Cardiac muscle cell (in vitro differentiated cells and primary cell): ENCODE data around the gene MLXIPL. TPM values are rescaled to one million over a fixed set of nuclear protein-coding genes. Genes with fewer than 3 reads are reported as not detected.

Experiments used
- DNase-seq, 2 donors: peaks; one replicate each; pipeline versions ENCODE4 v3.0.0 to v3.0.0-alpha.2; 2010 to 2017; ENCODE audit warnings: low read depth in 1 of 2, low spot score in 1 of 2
- H3K27ac ChIP-seq: fragments of 200-600 bp; sonication (generic); 2 replicates; pipeline ENCODE4 v1.5.1; 2016
- H3K27me3 ChIP-seq: fragments of 200-600 bp; sonication (generic); 2 replicates; pipeline ENCODE4 v1.6.0; 2016; ENCODE audit warnings: control low read depth
- H3K36me3 ChIP-seq: fragments of 200-600 bp; sonication (generic); 2 replicates; pipeline ENCODE4 v1.5.1; 2016; ENCODE audit warnings: control low read depth
- H3K4me1 ChIP-seq: fragments of 200-600 bp; sonication (generic); 2 replicates; pipeline ENCODE4 v1.8.1; 2017; ENCODE audit warnings: low read depth, mild to moderate bottlenecking, mixed run types
- H3K4me3 ChIP-seq: fragments of 200-600 bp; sonication (generic); 2 replicates; pipeline ENCODE4 v1.5.1; 2016; ENCODE audit warnings: mild to moderate bottlenecking
- H3K9me3 ChIP-seq: fragments of 200-600 bp; sonication (generic); 2 replicates; pipeline ENCODE4 v1.5.1; 2017; ENCODE audit warnings: low read depth, mild to moderate bottlenecking, control low read depth
- polyA plus RNA-seq: library from polyadenylated mRNA; unstranded; fragments of >200 nt; fragmentation: Nextera tagmentation; extraction: Ambion mirVana; gene quantifications from 2 replicates; pipeline ENCODE4 v1.2.1, GENCODE V29; 2016
- total RNA-seq: library from RNA; depleted of rRNA; stranded (reverse); fragments of >200 nt; gene quantifications from 2 replicates; pipeline ENCODE4 v1.2.3, GENCODE V29; 2016
- TF ChIP-seq, protein P1 (sequence below): IDR thresholded peaks from 2 replicates; pipeline ENCODE4 v1.5.1; 2012; ENCODE audit warnings: low read depth, mild to moderate bottlenecking, low read length

MLXIPL gene
- total and polyA plus RNA-seq, 2 experiments from 2014 or later = 1.2 to 1.8 TPM

DNA sequence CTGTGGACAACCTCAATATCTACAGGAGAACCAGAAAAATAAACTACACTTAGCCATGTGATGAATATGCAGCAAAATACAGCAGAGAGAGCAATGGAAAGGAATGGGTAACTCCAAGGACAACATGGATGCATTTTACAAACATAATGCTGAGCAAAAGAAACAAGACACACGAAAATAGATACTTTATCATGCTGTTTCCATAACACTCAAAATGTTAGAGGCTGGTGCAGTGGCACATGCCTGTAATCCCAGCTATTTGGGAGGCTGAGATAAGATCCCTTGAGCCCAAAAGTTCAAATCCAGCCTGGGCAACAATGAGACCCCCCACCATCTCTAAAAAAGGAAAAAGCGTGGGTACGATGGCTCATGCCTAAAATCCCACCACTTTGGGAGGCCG, 75.1 kb downstream of the MLXIPL start:
- H3K9me3 ChIP-seq = no peaks in the 10 kb centered on the region
- H3K36me3 ChIP-seq = peaks cover 11% of the 10 kb centered on the region
- no peak for DNase-seq
- no peaks in the 10 kb centered on the region for H3K27me3 ChIP-seq
- no peaks in the 10 kb centered on the region for H3K4me1 ChIP-seq
- TF ChIP-seq, protein P1, sequence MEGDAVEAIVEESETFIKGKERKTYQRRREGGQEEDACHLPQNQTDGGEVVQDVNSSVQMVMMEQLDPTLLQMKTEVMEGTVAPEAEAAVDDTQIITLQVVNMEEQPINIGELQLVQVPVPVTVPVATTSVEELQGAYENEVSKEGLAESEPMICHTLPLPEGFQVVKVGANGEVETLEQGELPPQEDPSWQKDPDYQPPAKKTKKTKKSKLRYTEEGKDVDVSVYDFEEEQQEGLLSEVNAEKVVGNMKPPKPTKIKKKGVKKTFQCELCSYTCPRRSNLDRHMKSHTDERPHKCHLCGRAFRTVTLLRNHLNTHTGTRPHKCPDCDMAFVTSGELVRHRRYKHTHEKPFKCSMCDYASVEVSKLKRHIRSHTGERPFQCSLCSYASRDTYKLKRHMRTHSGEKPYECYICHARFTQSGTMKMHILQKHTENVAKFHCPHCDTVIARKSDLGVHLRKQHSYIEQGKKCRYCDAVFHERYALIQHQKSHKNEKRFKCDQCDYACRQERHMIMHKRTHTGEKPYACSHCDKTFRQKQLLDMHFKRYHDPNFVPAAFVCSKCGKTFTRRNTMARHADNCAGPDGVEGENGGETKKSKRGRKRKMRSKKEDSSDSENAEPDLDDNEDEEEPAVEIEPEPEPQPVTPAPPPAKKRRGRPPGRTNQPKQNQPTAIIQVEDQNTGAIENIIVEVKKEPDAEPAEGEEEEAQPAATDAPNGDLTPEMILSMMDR = no peak
- no peak overlapping the region for H3K27ac ChIP-seq
- no peak overlapping the region for H3K4me3 ChIP-seq

DNA sequence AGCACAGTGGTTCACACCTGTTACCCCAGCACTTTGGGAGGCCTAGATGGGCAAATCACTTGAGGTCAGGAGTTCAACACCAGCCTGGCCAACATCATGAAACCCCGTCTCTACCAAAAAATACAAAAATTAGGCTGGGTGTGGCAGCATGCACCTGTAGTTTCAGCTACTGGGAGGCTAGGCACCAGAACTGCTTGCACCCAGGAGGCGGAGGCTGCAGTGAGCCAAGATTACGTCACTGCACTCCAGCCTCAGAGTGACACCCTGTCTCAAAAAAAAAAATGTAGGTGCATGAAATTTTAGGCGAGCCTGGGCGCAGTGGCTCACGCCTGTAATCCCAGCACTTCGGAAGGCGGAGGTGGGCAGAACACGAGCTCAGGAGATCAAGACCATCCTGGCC, 76.5 kb downstream of the MLXIPL start:
- H3K27me3 ChIP-seq = no peaks in the 10 kb centered on the region
- peaks cover 15% of the 10 kb centered on the region for H3K36me3 ChIP-seq
- DNase-seq = no peak
- H3K4me3 ChIP-seq = no peak overlapping the region
- H3K4me1 ChIP-seq = no peaks in the 10 kb centered on the region
- no peak overlapping the region for H3K27ac ChIP-seq
- TF ChIP-seq, protein P1 = no peak
- no peaks in the 10 kb centered on the region for H3K9me3 ChIP-seq

DNA sequence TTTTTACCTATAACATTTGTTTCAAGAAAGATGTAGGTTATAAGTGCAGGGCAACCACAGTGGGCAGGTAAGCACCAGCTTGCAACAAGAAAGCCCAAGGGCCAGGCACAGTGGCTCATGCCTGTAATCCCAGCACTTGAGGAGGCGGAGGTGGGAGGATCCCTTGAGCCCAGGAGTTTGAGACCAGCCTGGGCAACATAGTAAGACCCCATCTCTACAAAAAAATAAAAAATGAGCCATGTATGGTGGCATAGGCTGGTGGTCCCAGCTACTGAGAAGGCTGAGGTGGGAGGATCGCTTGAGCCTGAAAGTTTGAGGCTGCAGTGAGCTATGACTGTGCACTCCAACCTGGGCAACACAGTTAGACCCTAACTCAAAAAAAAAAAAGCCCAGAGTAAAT, 79.6 kb downstream of the MLXIPL start:
- TF ChIP-seq, protein P1 = no peak
- no peak overlapping the region for H3K4me3 ChIP-seq
- H3K36me3 ChIP-seq = peaks cover 25% of the 10 kb centered on the region
- H3K4me1 ChIP-seq = no peaks in the 10 kb centered on the region
- H3K9me3 ChIP-seq = no peaks in the 10 kb centered on the region
- DNase-seq = no peak
- H3K27ac ChIP-seq = no peak overlapping the region
- H3K27me3 ChIP-seq = no peaks in the 10 kb centered on the region

Other genes with a start within 250 kb of the MLXIPL start
- gene FZD9, start 190.7 kb downstream of the MLXIPL start, total RNA-seq = 4.4 and 5.6 TPM in 2 replicates
- 2.5 and 3.8 TPM in 2 replicates for gene FZD9, start 190.7 kb downstream of the MLXIPL start, polyA plus RNA-seq
- gene BAZ1B, start 102.2 kb downstream of the MLXIPL start, total RNA-seq = 35.1 and 42.5 TPM in 2 replicates
- 18.1 and 19.7 TPM in 2 replicates for gene BAZ1B, start 102.2 kb downstream of the MLXIPL start, polyA plus RNA-seq
- gene BCL7B, start 66.8 kb downstream of the MLXIPL start, total RNA-seq = 34.4 and 36.7 TPM in 2 replicates
- gene BCL7B, start 66.8 kb downstream of the MLXIPL start, polyA plus RNA-seq = 37.8 and 45.7 TPM in 2 replicates
- gene TBL2, start 45.9 kb downstream of the MLXIPL start, total RNA-seq = 79.0 and 80.3 TPM in 2 replicates
- 65.3 and 70.8 TPM in 2 replicates for gene TBL2, start 45.9 kb downstream of the MLXIPL start, polyA plus RNA-seq
- gene VPS37D, start 43.3 kb upstream of the MLXIPL start, total RNA-seq = 31.0 and 32.0 TPM in 2 replicates
- gene VPS37D, start 43.3 kb upstream of the MLXIPL start, polyA plus RNA-seq = 14.6 and 19.8 TPM in 2 replicates
- 9.9 and 10.1 TPM in 2 replicates for gene DNAJC30, start 58.9 kb upstream of the MLXIPL start, total RNA-seq
- gene DNAJC30, start 58.9 kb upstream of the MLXIPL start, polyA plus RNA-seq = 23.4 and 24.3 TPM in 2 replicates
- 63.9 and 100.0 TPM in 2 replicates for gene BUD23, start 59.1 kb upstream of the MLXIPL start, total RNA-seq
- 141 and 170 TPM in 2 replicates for gene BUD23, start 59.1 kb upstream of the MLXIPL start, polyA plus RNA-seq
- 14.4 and 20.6 TPM in 2 replicates for gene STX1A, start 95.1 kb upstream of the MLXIPL start, total RNA-seq
- 9.8 and 11.8 TPM in 2 replicates for gene STX1A, start 95.1 kb upstream of the MLXIPL start, polyA plus RNA-seq
- gene ABHD11, start 114.3 kb upstream of the MLXIPL start, total RNA-seq = 30.9 and 48.9 TPM in 2 replicates
- gene ABHD11, start 114.3 kb upstream of the MLXIPL start, polyA plus RNA-seq = 42.2 and 59.6 TPM in 2 replicates
- gene CLDN3, start 145.7 kb upstream of the MLXIPL start, total RNA-seq = 5.9 and 11.0 TPM in 2 replicates
- gene CLDN3, start 145.7 kb upstream of the MLXIPL start, polyA plus RNA-seq = 5.6 and 11.2 TPM in 2 replicates
- 0.46 and 0.48 TPM in 2 replicates for gene CLDN4, start 206.5 kb upstream of the MLXIPL start, total RNA-seq
- 0.99 and 1.9 TPM in 2 replicates for gene CLDN4, start 206.5 kb upstream of the MLXIPL start, polyA plus RNA-seq
- 5.1 and 5.2 TPM in 2 replicates for gene METTL27, start 218.0 kb upstream of the MLXIPL start, total RNA-seq
- 4.6 and 11.2 TPM in 2 replicates for gene METTL27, start 218.0 kb upstream of the MLXIPL start, polyA plus RNA-seq
- not detected in 2 replicates for gene TMEM270, start 236.6 kb upstream of the MLXIPL start, total RNA-seq
- not detected in 2 replicates for gene TMEM270, start 236.6 kb upstream of the MLXIPL start, polyA plus RNA-seq